GM23338 (cell line): ENCODE results near the gene MYH14. TPM values are rescaled to one million over a fixed set of nuclear protein-coding genes. Genes with fewer than 3 reads are reported as not detected.

Source experiments
- ATAC-seq: fragments of 200-7000 bp; cut with Tn5 transposase; 3 replicates; pipeline ENCODE4 v1.9.1; 2020
- DNase-seq: peaks from one replicate; pipeline ENCODE4 v3.0.0-alpha.2; 2015; ENCODE audit warnings: low spot score
- H2AFZ ChIP-seq: fragments of 200-600 bp; sonication (generic); 2 replicates; pipeline ENCODE4 v1.8.0; 2016; ENCODE audit warnings: antibody characterized with exemption, mild to moderate bottlenecking, moderate library complexity
- H3F3A ChIP-seq: fragments of 200-600 bp; sonication (generic); replicated peaks from 2 replicates; pipeline ENCODE4 v1.8.0; 2017; ENCODE audit warnings: antibody characterized with exemption, mixed run types, low read depth
- H3K27ac ChIP-seq: fragments of 200-600 bp; sonication (generic); 2 replicates; pipeline ENCODE4 v1.6.1; 2016; ENCODE audit warnings: low read depth
- H3K27me3 ChIP-seq: fragments of 200-600 bp; sonication (generic); 2 replicates; pipeline ENCODE4 v1.8.0; 2016; ENCODE audit warnings: mild to moderate bottlenecking, mixed run types, moderate library complexity; ENCODE audit not compliant: insufficient read depth
- H3K36me3 ChIP-seq: fragments of 200-600 bp; sonication (generic); 2 replicates; pipeline ENCODE4 v1.8.0; 2016; ENCODE audit warnings: mild to moderate bottlenecking; ENCODE audit not compliant: insufficient read depth
- H3K4me1 ChIP-seq: fragments of 200-600 bp; sonication (generic); 2 replicates; pipeline ENCODE4 v1.8.0; 2016; ENCODE audit warnings: mild to moderate bottlenecking, moderate library complexity; ENCODE audit not compliant: insufficient read depth
- H3K4me2 ChIP-seq: fragments of 200-600 bp; sonication (generic); 2 replicates; pipeline ENCODE4 v1.7.1; 2017; ENCODE audit warnings: mixed run types
- H3K4me3 ChIP-seq: fragments of 200-600 bp; sonication (generic); 2 replicates; pipeline ENCODE4 v1.6.1; 2016; ENCODE audit warnings: mixed run types
- H3K79me2 ChIP-seq: fragments of 200-600 bp; sonication (generic); replicated peaks from 2 replicates; pipeline ENCODE4 v1.8.0; 2017; ENCODE audit warnings: mild to moderate bottlenecking; ENCODE audit not compliant: insufficient read depth
- H3K9me2 ChIP-seq: fragments of 200-600 bp; sonication (generic); 2 replicates; pipeline ENCODE4 v1.8.0; 2017; ENCODE audit not compliant: insufficient read depth
- H4K20me1 ChIP-seq: fragments of 200-600 bp; sonication (generic); replicated peaks from 2 replicates; pipeline ENCODE4 v1.8.0; 2017; ENCODE audit warnings: mild to moderate bottlenecking; ENCODE audit not compliant: insufficient read depth
- H3K27ac Mint-ChIP-seq: 2 replicates; pipeline ENCODE4 v1.8.0; 2020; ENCODE audit warnings: inconsistent platforms, mild to moderate bottlenecking, moderate library complexity, mixed read lengths
- H3K27me3 Mint-ChIP-seq: 3 replicates; pipeline ENCODE4 v1.8.0; 2022; ENCODE audit warnings: low read depth, mild to moderate bottlenecking, moderate library complexity, mixed read lengths, inconsistent platforms; ENCODE audit not compliant: insufficient read depth, poor library complexity
- H3K36me3 Mint-ChIP-seq: 3 replicates; pipeline ENCODE4 v1.8.0; 2021; ENCODE audit warnings: low read depth, mild to moderate bottlenecking, inconsistent platforms, moderate library complexity, mixed read lengths
- H3K4me1 Mint-ChIP-seq: 3 replicates; pipeline ENCODE4 v1.8.0; 2020; ENCODE audit warnings: mild to moderate bottlenecking, inconsistent platforms, mixed read lengths
- H3K4me3 Mint-ChIP-seq: 3 replicates; pipeline ENCODE4 v1.8.0; 2021; ENCODE audit warnings: moderate library complexity, mild to moderate bottlenecking, inconsistent platforms, mixed read lengths
- H3K9me3 Mint-ChIP-seq: 3 replicates; pipeline ENCODE4 v1.8.0; 2020; ENCODE audit warnings: moderate library complexity, mild to moderate bottlenecking, inconsistent platforms, mixed read lengths
- CREB1 ChIP-seq: fragments of 250-450 bp; sonication (Bioruptor Pico); IDR thresholded peaks from 2 replicates; pipeline ENCODE4 v1.5.0; 2020; ENCODE audit warnings: low read depth, mild to moderate bottlenecking, moderate library complexity
- EZH2 ChIP-seq: fragments of 200-600 bp; sonication (generic); IDR thresholded peaks from one replicate; pipeline ENCODE4 v1.8.0; 2017; ENCODE audit warnings: antibody characterized with exemption, mild to moderate bottlenecking, low read depth; ENCODE audit not compliant: unreplicated experiment
- EZH2phosphoT487 ChIP-seq: fragments of 200-600 bp; sonication (generic); IDR thresholded peaks from one replicate; pipeline ENCODE4 v1.8.1; 2018; ENCODE audit warnings: antibody characterized with exemption; ENCODE audit not compliant: unreplicated experiment
- JUNB ChIP-seq: IDR thresholded peaks from one replicate; pipeline ENCODE4 v1.6.1; 2016; ENCODE audit warnings: antibody characterized with exemption; ENCODE audit not compliant: unreplicated experiment
- POLR2AphosphoS5 ChIP-seq: IDR thresholded peaks from 2 replicates; pipeline ENCODE4 v1.6.1; 2016; ENCODE audit warnings: antibody characterized with exemption, low read depth
- polyA plus RNA-seq: library from polyadenylated mRNA; unstranded; fragments of >200 nt; fragmentation: Nextera tagmentation; extraction: Ambion mirVana; gene quantifications from 2 replicates; pipeline ENCODE4 v1.2.1, GENCODE V29; 2016
- total RNA-seq: library from RNA; depleted of rRNA; stranded (reverse); fragments of >200 nt; shearing (Covaris generic); gene quantifications from 2 replicates; pipeline ENCODE4 v1.2.3, GENCODE V29; 2014
- TF ChIP-seq, protein P1 (sequence below), 2 experiments: fragments of 200-600 bp in 1 of 2; sonication (generic) in 1 of 2; conservative IDR thresholded peaks; 2 replicates each; pipeline versions ENCODE4 v1.5.1 to v1.6.1; 2016 to 2017; ENCODE audit warnings: antibody characterized with exemption in 2 of 2, low read depth in 2 of 2, mild to moderate bottlenecking in 2 of 2, moderate library complexity in 1 of 2
- TF ChIP-seq, protein P2 (sequence below): fragments of 250-450 bp; sonication (Bioruptor Pico); IDR thresholded peaks from 2 replicates; pipeline ENCODE4 v1.5.0; 2020; ENCODE audit warnings: mild to moderate bottlenecking, moderate library complexity

The MYH14 gene
- total and polyA plus RNA-seq, 2 experiments from 2014 or later: 25.5 to 27.5 TPM

GRCh38 chr19:50330365-50331078 is 127.1 kb downstream of the MYH14 start:
- Histone ChIP-seq H3K4me1 (peaks cover 27% of the 10 kb centered on the region), H3K27ac (peak overlapping the region; percentile 90), H2AFZ (0 out of 2 replicates have a peak overlapping the region, but pooled peaks have one; percentile 75), H3K4me2 (peak overlapping the region; percentile 98), H3F3A (peaks cover 24% of the 10 kb centered on the region), H3K27me3 (peaks cover 25% of the 10 kb centered on the region), H3K4me3 (peak overlapping the region; percentile 88), H3K36me3 (no peaks in the 10 kb centered on the region), H3K9me2 (0 out of 2 replicates have a peak, but pooled peaks cover 3% of the 10 kb centered on the region), H4K20me1 (peaks cover 13% of the 10 kb centered on the region; the same call in 1 of the 2 replicates), H3K79me2 (peaks cover 16% of the 10 kb centered on the region)
- peak; percentile 96 for DNase-seq
- no peak overlapping the region; the same call in 2 of the 3 replicates for H3K4me3 Mint-ChIP-seq
- no peak for TF ChIP-seq CREB1 (CRISPR knock-in tag)
- no peak for TF ChIP-seq JUNB
- TF ChIP-seq EZH2: no peak
- TF ChIP-seq EZH2phosphoT487: no peak
- TF ChIP-seq, protein P1, sequence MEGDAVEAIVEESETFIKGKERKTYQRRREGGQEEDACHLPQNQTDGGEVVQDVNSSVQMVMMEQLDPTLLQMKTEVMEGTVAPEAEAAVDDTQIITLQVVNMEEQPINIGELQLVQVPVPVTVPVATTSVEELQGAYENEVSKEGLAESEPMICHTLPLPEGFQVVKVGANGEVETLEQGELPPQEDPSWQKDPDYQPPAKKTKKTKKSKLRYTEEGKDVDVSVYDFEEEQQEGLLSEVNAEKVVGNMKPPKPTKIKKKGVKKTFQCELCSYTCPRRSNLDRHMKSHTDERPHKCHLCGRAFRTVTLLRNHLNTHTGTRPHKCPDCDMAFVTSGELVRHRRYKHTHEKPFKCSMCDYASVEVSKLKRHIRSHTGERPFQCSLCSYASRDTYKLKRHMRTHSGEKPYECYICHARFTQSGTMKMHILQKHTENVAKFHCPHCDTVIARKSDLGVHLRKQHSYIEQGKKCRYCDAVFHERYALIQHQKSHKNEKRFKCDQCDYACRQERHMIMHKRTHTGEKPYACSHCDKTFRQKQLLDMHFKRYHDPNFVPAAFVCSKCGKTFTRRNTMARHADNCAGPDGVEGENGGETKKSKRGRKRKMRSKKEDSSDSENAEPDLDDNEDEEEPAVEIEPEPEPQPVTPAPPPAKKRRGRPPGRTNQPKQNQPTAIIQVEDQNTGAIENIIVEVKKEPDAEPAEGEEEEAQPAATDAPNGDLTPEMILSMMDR (conservative IDR thresholded peaks at IDR 0.05; ENCODE audit: low read depth in 2 of 2): no peak
- TF ChIP-seq, protein P2, sequence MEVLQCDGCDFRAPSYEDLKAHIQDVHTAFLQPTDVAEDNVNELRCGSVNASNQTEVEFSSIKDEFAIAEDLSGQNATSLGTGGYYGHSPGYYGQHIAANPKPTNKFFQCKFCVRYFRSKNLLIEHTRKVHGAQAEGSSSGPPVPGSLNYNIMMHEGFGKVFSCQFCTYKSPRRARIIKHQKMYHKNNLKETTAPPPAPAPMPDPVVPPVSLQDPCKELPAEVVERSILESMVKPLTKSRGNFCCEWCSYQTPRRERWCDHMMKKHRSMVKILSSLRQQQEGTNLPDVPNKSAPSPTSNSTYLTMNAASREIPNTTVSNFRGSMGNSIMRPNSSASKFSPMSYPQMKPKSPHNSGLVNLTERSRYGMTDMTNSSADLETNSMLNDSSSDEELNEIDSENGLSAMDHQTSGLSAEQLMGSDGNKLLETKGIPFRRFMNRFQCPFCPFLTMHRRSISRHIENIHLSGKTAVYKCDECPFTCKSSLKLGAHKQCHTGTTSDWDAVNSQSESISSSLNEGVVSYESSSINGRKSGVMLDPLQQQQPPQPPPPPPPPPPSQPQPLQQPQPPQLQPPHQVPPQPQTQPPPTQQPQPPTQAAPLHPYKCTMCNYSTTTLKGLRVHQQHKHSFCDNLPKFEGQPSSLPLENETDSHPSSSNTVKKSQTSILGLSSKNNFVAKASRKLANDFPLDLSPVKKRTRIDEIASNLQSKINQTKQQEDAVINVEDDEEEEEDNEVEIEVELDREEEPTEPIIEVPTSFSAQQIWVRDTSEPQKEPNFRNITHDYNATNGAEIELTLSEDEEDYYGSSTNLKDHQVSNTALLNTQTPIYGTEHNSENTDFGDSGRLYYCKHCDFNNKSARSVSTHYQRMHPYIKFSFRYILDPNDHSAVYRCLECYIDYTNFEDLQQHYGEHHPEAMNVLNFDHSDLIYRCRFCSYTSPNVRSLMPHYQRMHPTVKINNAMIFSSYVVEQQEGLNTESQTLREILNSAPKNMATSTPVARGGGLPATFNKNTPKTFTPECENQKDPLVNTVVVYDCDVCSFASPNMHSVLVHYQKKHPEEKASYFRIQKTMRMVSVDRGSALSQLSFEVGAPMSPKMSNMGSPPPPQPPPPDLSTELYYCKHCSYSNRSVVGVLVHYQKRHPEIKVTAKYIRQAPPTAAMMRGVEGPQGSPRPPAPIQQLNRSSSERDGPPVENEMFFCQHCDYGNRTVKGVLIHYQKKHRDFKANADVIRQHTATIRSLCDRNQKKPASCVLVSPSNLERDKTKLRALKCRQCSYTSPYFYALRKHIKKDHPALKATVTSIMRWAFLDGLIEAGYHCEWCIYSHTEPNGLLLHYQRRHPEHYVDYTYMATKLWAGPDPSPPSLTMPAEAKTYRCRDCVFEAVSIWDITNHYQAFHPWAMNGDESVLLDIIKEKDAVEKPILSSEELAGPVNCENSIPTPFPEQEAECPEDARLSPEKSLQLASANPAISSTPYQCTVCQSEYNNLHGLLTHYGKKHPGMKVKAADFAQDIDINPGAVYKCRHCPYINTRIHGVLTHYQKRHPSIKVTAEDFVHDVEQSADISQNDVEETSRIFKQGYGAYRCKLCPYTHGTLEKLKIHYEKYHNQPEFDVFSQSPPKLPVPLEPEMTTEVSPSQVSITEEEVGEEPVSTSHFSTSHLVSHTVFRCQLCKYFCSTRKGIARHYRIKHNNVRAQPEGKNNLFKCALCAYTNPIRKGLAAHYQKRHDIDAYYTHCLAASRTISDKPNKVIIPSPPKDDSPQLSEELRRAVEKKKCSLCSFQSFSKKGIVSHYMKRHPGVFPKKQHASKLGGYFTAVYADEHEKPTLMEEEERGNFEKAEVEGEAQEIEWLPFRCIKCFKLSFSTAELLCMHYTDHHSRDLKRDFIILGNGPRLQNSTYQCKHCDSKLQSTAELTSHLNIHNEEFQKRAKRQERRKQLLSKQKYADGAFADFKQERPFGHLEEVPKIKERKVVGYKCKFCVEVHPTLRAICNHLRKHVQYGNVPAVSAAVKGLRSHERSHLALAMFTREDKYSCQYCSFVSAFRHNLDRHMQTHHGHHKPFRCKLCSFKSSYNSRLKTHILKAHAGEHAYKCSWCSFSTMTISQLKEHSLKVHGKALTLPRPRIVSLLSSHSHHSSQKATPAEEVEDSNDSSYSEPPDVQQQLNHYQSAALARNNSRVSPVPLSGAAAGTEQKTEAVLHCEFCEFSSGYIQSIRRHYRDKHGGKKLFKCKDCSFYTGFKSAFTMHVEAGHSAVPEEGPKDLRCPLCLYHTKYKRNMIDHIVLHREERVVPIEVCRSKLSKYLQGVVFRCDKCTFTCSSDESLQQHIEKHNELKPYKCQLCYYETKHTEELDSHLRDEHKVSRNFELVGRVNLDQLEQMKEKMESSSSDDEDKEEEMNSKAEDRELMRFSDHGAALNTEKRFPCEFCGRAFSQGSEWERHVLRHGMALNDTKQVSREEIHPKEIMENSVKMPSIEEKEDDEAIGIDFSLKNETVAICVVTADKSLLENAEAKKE (CRISPR knock-in tag): no peak
- peak; percentile 77 for TF ChIP-seq POLR2AphosphoS5
- ATAC-seq: peak; percentile 29; the same call in 2 of the 3 replicates
- no peak overlapping the region for H3K27ac Mint-ChIP-seq
- peaks cover 83% of the 10 kb centered on the region for H3K9me3 Mint-ChIP-seq
- no peaks in the 10 kb centered on the region for H3K4me1 Mint-ChIP-seq
- H3K27me3 Mint-ChIP-seq: peaks cover 18% of the 10 kb centered on the region
- peaks cover 55% of the 10 kb centered on the region for H3K36me3 Mint-ChIP-seq
